Activated CD8-positive, alpha-beta memory T cell treated with anti-CD3 and anti-CD28 coated beads, Interleukin-2, amount 10 ng/mL, durations not matched to agents 7 days and 5 days (primary cell): Measurements from ENCODE around the gene KRTAP5-9. TPM values are rescaled to one million over a fixed set of nuclear protein-coding genes. Genes with fewer than 3 reads are reported as not detected.
"Not testable (repeated sequence)": the region's sequence is repeated elsewhere in the genome, so short reads cannot be mapped to it uniquely, and the experiment has no call there.

Source experiments
- ATAC-seq: fragments of 150-1000 bp; cut with Tn5 transposase; one replicate; pipeline ENCODE4 v1.10.0; 2021; ENCODE audit warnings: moderate library complexity
- CTCF ChIA-PET: fragments of 350-600 bp; sonication (Branson Sonifier 250); formaldehyde crosslinking; loops from one replicate; lab custom pipeline; 2021; ENCODE audit warnings: antibody characterized with exemption; lab: Charles Lee
- DNase-seq: peaks from one replicate; pipeline ENCODE4 v3.0.0-alpha.2; 2020
- H3K27ac Mint-ChIP-seq: one replicate; pipeline ENCODE4 v1.8.0; 2021; ENCODE audit warnings: mild to moderate bottlenecking, mixed read lengths
- H3K27me3 Mint-ChIP-seq: one replicate; pipeline ENCODE4 v1.8.0; 2021; ENCODE audit warnings: mixed read lengths
- H3K36me3 Mint-ChIP-seq: one replicate; pipeline ENCODE4 v1.8.0; 2021; ENCODE audit warnings: mild to moderate bottlenecking, mixed read lengths
- H3K4me1 Mint-ChIP-seq: one replicate; pipeline ENCODE4 v1.8.0; 2021; ENCODE audit warnings: mixed read lengths
- H3K4me3 Mint-ChIP-seq: one replicate; pipeline ENCODE4 v1.8.0; 2021; ENCODE audit warnings: mild to moderate bottlenecking, moderate library complexity, mixed read lengths
- H3K9me3 Mint-ChIP-seq: one replicate; pipeline ENCODE4 v1.8.0; 2022; ENCODE audit warnings: low read depth, mixed read lengths
- total RNA-seq, 2 experiments: library from RNA; stranded (reverse); gene quantifications; one replicate each; pipeline ENCODE4 v1.2.3, GENCODE V29; 2021

The KRTAP5-9 gene
- total RNA-seq, 2 experiments from 2014 or later: not detected

GRCh38 chr11:71525188-71525937, 22.9 kb upstream of the KRTAP5-9 start:
- no peaks in the 10 kb centered on the region for H3K4me1 Mint-ChIP-seq
- H3K36me3 Mint-ChIP-seq: no peaks in the 10 kb centered on the region
- CTCF ChIA-PET: no interaction called here
- H3K4me3 Mint-ChIP-seq: no peak overlapping the region
- ATAC-seq: no peak
- H3K9me3 Mint-ChIP-seq: no peaks in the 10 kb centered on the region
- H3K27ac Mint-ChIP-seq: no peak overlapping the region
- DNase-seq: no peak
- peaks cover 10% of the 10 kb centered on the region for H3K27me3 Mint-ChIP-seq

DNA sequence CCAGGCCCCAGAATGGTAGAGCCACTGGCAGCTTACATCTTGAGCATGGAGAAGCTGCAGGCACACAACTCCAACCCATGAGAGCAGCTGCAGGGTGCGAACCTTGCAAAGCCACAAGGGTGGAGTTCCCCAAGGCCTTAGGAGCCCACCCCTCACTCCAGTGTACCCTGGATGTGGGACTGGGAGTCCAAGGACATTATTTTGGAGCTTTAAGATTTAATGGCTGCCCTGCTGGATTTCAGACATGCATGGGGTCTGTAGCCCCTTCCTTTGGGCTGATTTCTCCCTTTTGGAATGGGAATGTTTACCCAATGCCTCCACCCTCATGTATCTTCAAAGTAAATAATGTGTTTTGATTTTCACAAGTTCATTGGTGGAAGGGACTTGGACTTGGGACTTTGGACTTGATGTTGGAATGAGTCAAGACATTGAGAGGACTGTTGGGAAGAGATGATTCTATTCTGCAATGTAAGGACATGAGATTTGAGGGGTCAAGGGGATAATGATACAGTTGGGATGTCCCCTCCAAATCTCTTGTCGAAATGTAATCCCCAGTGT, 22.2 kb upstream of the KRTAP5-9 start:
- H3K36me3 Mint-ChIP-seq: no peaks in the 10 kb centered on the region
- peak; percentile 0 for DNase-seq
- no peak for ATAC-seq
- peaks cover 10% of the 10 kb centered on the region for H3K27me3 Mint-ChIP-seq
- H3K4me1 Mint-ChIP-seq: no peaks in the 10 kb centered on the region
- CTCF ChIA-PET: no interaction called here
- no peak overlapping the region for H3K4me3 Mint-ChIP-seq
- H3K9me3 Mint-ChIP-seq: no peaks in the 10 kb centered on the region
- no peak overlapping the region for H3K27ac Mint-ChIP-seq

DNA sequence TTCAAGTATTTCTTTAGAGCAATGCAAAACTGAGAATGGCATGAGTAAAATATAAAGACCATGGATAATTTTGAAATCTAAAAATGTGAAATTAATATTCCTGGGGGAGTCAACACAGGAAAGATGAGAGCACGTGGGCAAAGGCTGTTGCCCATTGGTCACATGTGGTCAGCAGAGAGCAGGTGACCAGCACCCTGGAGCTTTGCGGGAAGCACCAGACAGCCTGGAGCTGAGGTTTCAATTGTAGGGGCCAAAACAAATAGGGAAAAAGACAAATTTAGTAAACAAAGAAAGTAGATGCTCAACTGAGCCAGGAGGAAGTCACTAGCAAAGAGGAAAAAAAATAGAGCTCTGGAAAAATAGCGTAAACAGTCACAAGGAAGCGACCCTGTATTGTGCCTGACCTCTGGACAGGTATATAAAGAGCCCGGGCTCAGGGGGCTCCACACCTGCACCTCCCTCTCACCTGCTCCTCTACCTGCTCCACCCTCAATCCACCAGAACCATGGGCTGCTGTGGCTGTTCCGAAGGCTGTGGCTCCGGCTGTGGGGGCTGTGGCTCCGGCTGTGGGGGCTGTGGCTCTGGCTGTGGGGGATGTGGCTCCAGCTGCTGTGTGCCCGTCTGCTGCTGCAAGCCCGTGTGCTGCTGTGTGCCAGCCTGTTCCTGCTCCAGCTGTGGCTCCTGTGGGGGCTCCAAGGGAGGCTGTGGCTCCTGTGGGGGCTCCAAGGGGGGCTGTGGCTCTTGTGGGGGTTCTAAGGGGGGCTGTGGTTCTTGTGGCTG, 21.2 kb upstream of the KRTAP5-9 start, which contains the start of gene KRTAP5-7:
Gene KRTAP5-7 (plus strand): TSS at position 472 of the 780 bp plus-strand sequence. CDS start 34 bp downstream, at position 506.
- ATAC-seq, H3K4me3 Mint-ChIP-seq, H3K36me3 Mint-ChIP-seq, CTCF ChIA-PET, H3K9me3 Mint-ChIP-seq, H3K27ac Mint-ChIP-seq, H3K4me1 Mint-ChIP-seq: not testable (repeated sequence)
- DNase-seq: peak; percentile 11
- H3K27me3 Mint-ChIP-seq: peaks cover 10% of the 10 kb centered on the region

DNA sequence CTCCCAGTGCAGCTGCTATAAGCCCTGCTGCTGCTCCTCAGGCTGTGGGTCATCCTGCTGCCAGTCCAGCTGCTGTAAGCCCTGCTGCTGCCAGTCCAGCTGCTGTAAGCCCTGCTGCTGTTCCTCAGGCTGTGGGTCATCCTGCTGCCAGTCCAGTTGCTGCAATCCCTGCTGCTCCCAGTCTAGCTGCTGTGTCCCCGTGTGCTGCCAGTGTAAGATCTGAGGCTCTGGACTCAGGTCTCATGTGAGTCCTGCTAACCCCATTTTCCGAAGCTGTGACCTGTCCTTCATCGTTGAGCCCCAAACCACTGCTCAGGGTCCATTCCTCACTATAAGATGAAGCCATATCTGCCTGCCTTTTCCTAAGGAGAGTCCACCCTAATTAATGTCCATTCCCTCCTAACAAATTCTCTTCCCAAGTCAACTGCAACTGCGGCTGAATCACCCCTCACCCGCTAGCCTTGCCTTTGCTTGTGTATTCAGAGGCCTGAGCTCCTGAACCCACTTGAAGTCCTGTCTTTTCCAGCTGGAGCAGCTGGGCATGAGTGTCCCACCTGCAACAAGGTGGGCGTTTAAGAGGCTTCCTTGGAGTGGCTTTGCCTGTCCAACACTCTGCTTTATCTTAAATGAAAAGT, 20.5 kb upstream of the KRTAP5-9 start:
- Mint-ChIP-seq H3K27me3 (peaks cover 10% of the 10 kb centered on the region), H3K4me3 (no peak overlapping the region), H3K27ac (no peak overlapping the region), H3K4me1 (no peaks in the 10 kb centered on the region), H3K9me3 (no peaks in the 10 kb centered on the region), H3K36me3 (no peaks in the 10 kb centered on the region)
- CTCF ChIA-PET: no interaction called here
- DNase-seq (peak; percentile 19), ATAC-seq (no peak)

GRCh38 chr11:71530602-71531001, 17.6 kb upstream of the KRTAP5-9 start:
- no peak for DNase-seq
- H3K9me3 Mint-ChIP-seq: no peaks in the 10 kb centered on the region
- CTCF ChIA-PET: no interaction called here
- no peak overlapping the region for H3K27ac Mint-ChIP-seq
- no peak overlapping the region for H3K4me3 Mint-ChIP-seq
- H3K4me1 Mint-ChIP-seq: no peaks in the 10 kb centered on the region
- no peaks in the 10 kb centered on the region for H3K36me3 Mint-ChIP-seq
- no peak for ATAC-seq
- peaks cover 10% of the 10 kb centered on the region for H3K27me3 Mint-ChIP-seq

GRCh38 chr11:71532036-71532610, 16.1 kb upstream of the KRTAP5-9 start:
- Mint-ChIP-seq H3K4me1 (no peaks in the 10 kb centered on the region), H3K4me3 (no peak overlapping the region), H3K27me3 (peaks cover 5% of the 10 kb centered on the region), H3K27ac (no peak overlapping the region), H3K9me3 (no peaks in the 10 kb centered on the region), H3K36me3 (no peaks in the 10 kb centered on the region)
- DNase-seq: peak; percentile 12
- CTCF ChIA-PET: no interaction called here
- ATAC-seq: no peak

DNA sequence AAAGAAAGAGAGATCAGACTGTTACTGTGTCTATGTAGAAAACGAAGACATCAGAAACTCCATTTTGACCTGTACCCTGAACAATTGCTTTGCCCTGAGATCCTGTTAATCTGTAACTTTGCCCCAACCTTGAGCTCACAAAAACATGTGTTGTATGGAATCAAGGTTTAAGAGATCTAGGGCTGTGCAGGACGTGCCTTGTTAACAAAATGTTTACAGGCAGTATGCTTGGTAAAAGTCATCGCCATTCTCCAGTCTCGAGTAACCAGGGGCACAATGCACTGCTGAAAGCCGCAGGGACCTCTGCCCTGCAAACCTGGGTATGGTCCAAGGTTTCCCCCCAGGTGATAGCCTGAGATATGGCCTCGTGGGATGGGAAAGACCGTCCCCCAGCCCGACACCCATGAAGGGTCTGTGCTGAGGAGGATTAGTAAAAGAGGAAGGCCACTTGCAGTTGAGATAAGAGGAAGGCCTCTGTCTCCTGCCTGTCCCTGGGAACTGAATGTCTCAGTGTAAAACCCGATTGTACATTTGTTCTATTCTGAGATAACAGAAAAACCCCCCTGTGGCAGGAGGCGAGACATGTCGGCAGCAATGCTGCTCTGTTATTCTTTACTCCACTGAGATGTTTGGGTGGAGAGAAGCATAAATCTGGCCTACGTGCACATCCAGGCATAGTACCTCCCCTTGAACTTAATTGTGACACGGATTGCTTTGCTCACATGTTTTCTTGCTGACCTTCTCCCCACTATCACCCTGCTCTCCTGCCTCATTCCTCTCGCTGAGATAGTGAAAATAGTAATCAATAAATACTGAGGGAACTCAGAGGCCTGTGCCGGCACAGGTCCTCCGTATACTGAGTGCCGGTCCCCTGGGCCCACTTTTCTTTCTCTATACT, 13.3 kb upstream of the KRTAP5-9 start:
- DNase-seq: peak; percentile 28
- H3K27ac Mint-ChIP-seq, H3K4me3 Mint-ChIP-seq, CTCF ChIA-PET, H3K27me3 Mint-ChIP-seq, H3K36me3 Mint-ChIP-seq, H3K9me3 Mint-ChIP-seq, H3K4me1 Mint-ChIP-seq, ATAC-seq: not testable (repeated sequence)

DNA sequence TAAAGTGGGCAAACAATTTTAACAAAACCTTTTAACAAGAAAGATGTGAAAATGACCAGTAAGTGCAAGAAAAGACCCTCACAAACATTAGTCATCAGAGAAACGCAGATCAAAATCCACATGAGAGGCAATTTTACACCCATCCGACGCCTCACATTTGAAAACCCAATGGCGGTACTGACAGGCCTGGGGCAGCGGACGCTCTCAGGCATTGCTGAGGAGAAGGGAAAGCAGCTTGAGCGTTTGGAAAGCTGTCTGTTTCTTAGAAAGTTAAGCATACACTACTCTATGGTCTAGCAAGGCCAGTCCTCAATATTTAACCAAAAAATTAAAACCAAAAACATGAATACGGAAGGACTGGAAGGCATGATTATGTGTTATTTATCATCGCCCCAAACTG, 12.4 kb upstream of the KRTAP5-9 start:
- peaks cover 1% of the 10 kb centered on the region for H3K36me3 Mint-ChIP-seq
- no peak overlapping the region for H3K4me3 Mint-ChIP-seq
- H3K4me1 Mint-ChIP-seq: no peaks in the 10 kb centered on the region
- DNase-seq (no peak), ATAC-seq (no peak)
- peaks cover 2% of the 10 kb centered on the region for H3K9me3 Mint-ChIP-seq
- no peak overlapping the region for H3K27ac Mint-ChIP-seq
- CTCF ChIA-PET: no interaction called here
- peaks cover 5% of the 10 kb centered on the region for H3K27me3 Mint-ChIP-seq

GRCh38 chr11:71537537-71537936, 10.7 kb upstream of the KRTAP5-9 start:
- Mint-ChIP-seq H3K27me3 (peaks cover 10% of the 10 kb centered on the region), H3K4me1 (no peaks in the 10 kb centered on the region), H3K36me3 (peaks cover 1% of the 10 kb centered on the region), H3K27ac (no peak overlapping the region), H3K4me3 (no peak overlapping the region), H3K9me3 (peaks cover 2% of the 10 kb centered on the region)
- no peak for DNase-seq
- ATAC-seq: no peak
- CTCF ChIA-PET: interaction anchor here (1.2 kb wide), 1 partner anchor 10 kb away, joined by 4 read pairs; no protein-coding TSS in a partner anchor

DNA sequence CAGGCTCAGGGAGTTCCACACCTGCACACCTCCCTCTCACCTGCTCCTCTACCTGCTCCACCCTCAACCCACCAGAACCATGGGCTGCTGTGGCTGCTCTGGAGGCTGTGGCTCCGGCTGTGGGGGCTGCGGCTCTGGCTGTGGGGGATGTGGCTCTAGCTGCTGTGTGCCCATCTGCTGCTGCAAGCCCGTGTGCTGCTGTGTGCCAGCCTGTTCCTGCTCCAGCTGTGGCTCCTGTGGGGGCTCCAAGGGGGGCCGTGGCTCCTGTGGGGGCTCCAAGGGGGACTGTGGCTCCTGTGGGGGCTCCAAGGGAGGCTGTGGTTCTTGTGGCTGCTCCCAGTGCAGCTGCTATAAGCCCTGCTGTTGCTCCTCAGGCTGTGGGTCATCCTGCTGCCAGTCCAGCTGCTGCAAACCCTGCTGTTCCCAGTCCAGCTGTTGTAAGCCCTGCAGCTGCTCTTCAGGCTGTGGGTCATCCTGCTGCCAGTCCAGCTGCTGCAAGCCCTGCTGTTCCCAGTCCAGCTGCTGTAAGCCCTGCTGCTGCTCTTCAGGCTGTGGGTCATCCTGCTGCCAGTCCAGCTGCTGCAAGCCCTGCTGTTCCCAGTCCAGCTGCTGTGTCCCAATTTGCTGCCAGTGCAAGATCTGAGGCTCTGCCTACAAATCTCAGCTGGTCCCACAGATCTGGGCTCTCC, 10.1 kb upstream of the KRTAP5-9 start, which contains the start of gene KRTAP5-8:
Gene KRTAP5-8 (plus strand): TSS at position 49 of the 689 bp plus-strand sequence. CDS start 31 bp downstream, at position 80.
- peak; percentile 16 for DNase-seq
- CTCF ChIA-PET, H3K36me3 Mint-ChIP-seq, ATAC-seq, H3K9me3 Mint-ChIP-seq, H3K27me3 Mint-ChIP-seq, H3K4me3 Mint-ChIP-seq, H3K27ac Mint-ChIP-seq, H3K4me1 Mint-ChIP-seq: not testable (repeated sequence)

- Mint-ChIP-seq H3K27me3 (peaks cover 12% of the 10 kb centered on the region), H3K36me3 (peaks cover 1% of the 10 kb centered on the region), H3K4me1 (peaks cover 4% of the 10 kb centered on the region), H3K4me3 (no peak overlapping the region), H3K27ac (no peak overlapping the region), H3K9me3 (peaks cover 2% of the 10 kb centered on the region)
- peak; percentile 7 for DNase-seq
- no peak for ATAC-seq
- CTCF ChIA-PET: no interaction called here
Observed at GRCh38 chr11:71538666-71538990, 9.6 kb upstream of the KRTAP5-9 start.

DNA sequence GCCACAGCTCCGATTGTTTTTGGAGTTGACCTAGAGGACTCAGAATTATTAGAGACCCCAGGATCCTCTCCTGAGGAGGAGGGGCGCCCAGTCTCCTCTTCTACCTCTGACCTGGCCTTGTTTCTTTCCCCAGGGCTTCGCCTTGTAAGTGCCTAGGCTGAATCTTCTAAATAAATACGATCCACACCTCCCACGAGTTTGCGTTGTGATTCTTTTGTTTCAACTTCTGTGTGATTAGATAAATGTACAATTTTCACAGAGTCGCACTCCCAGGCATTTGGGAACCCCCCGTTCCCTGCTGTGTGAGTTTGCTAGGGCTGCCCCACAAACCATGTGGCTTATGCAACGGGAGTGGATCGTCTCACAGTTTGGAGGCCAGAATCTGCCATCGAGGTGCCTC, 9.2 kb upstream of the KRTAP5-9 start:
- no peak overlapping the region for H3K4me3 Mint-ChIP-seq
- peaks cover 4% of the 10 kb centered on the region for H3K4me1 Mint-ChIP-seq
- H3K9me3 Mint-ChIP-seq: peaks cover 2% of the 10 kb centered on the region
- no peak overlapping the region for H3K27ac Mint-ChIP-seq
- H3K27me3 Mint-ChIP-seq: peaks cover 14% of the 10 kb centered on the region
- CTCF ChIA-PET: no interaction called here
- ATAC-seq (no peak), DNase-seq (peak; percentile 15)
- peaks cover 1% of the 10 kb centered on the region for H3K36me3 Mint-ChIP-seq
